Fibroblast of lung (primary cell): ENCODE data around the gene SAFB2.

ENCODE experiments used
- CTCF ChIP-seq, 2 donors: IDR thresholded peaks in 1 of 2; conservative IDR thresholded peaks in 1 of 2; 1 replicate in 1 of 2; 2 replicates in 1 of 2; pipeline ENCODE4 v1.5.1; 2011 to 2012; ENCODE audit warnings: low read length in 2 of 2, control low read depth in 1 of 2, inconsistent platforms in 1 of 2, low read depth in 1 of 2, mild to moderate bottlenecking in 1 of 2
- EZH2 ChIP-seq: IDR thresholded peaks from 2 replicates; pipeline ENCODE4 v1.5.1; 2012; ENCODE audit warnings: low read length, control low read depth, mild to moderate bottlenecking; ENCODE audit errors: missing control alignments

DNA sequence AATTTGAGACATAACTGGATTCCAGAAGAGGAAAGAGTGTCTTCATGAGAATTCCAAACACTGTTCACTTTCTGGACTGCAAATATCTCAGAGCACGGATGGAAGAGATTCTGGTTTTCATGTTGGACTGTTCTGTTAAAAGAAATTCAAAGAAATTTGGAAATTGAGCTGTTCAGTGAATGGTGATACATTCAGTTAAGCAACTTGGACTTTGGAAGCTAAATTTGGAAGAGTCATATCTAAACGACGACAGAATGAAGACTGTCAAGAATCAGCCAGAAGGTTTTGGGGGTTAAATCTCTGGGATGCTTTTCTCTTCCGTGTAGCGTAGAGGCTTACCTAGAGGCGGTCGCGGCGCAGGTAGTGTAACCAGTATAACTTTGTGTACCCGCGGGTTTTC is 25.9 kb upstream of the SAFB2 start:
- TF ChIP-seq CTCF (conservative IDR thresholded peaks at IDR 0.05 in 1 of 2, IDR thresholded peaks at IDR 0.05 in 1 of 2; ENCODE audit: low read depth in 1 of 2, low read length in 2 of 2), result no peak
- no peak for TF ChIP-seq EZH2
